ENCODE results near the gene HIPK3. TPM values are rescaled to one million over a fixed set of nuclear protein-coding genes. Genes with fewer than 3 reads are reported as not detected.

HIPK3 gene
- total and polyA plus RNA-seq, 10 of the 15 experiments (the other 5 are each of a cell fraction or from before 2014, with no cell fraction given), result 3.4 to 26.5 (median 13.6) TPM

DNA sequence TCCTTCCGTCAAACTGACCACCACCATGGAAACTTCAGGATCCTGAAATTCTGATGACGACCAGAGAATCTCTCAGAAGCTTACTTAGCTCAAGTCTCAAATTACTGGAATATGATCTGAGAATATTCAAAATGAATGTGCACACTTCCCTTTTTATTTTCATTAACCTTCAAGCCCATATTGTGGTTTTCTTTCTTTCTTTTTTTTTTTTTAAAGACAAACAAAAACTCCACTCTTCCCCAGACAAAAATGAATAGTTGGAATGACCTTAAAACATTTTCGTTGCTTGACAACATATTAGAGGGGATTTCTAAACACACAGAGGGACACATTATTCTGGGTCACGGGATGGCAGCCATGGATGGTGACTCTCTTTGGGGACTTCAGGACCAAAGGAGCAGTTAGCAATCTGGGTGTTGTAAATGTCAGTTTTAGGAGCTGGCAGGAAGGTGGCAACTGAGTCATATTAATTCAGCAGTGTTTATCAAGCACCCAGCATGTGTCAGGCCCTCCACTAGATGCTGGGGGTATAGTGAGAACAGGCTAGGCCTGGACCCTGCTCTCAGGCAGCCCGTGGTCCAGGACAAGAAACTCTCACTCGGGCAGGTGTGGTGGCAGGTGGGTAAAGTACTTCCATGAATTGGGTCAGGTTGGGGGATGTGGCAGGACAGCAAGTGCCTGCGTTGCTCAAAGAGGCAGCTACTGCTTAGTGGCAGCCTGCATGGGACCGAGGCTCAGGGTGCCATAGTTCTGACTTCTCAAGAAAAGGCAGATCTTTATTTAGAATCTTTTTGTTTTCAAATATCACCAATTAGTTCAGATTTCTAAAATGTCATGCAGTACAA is 126.1 kb downstream of the HIPK3 start (continued):
- TF ChIP-seq, protein P1, sequence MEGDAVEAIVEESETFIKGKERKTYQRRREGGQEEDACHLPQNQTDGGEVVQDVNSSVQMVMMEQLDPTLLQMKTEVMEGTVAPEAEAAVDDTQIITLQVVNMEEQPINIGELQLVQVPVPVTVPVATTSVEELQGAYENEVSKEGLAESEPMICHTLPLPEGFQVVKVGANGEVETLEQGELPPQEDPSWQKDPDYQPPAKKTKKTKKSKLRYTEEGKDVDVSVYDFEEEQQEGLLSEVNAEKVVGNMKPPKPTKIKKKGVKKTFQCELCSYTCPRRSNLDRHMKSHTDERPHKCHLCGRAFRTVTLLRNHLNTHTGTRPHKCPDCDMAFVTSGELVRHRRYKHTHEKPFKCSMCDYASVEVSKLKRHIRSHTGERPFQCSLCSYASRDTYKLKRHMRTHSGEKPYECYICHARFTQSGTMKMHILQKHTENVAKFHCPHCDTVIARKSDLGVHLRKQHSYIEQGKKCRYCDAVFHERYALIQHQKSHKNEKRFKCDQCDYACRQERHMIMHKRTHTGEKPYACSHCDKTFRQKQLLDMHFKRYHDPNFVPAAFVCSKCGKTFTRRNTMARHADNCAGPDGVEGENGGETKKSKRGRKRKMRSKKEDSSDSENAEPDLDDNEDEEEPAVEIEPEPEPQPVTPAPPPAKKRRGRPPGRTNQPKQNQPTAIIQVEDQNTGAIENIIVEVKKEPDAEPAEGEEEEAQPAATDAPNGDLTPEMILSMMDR (IDR thresholded peaks at IDR 0.05 in 2 of 3, conservative IDR thresholded peaks at IDR 0.05 in 1 of 3; ENCODE audit: control insufficient read depth in 2 of 3, extremely low read depth in 1 of 3, insufficient read depth in 1 of 3, low read depth in 3 of 3, low read length in 3 of 3), result no peak
- peak; percentile 91 for TF ChIP-seq RUNX3 (IDR thresholded peaks at IDR 0.05; ENCODE audit: low read length)

DNA sequence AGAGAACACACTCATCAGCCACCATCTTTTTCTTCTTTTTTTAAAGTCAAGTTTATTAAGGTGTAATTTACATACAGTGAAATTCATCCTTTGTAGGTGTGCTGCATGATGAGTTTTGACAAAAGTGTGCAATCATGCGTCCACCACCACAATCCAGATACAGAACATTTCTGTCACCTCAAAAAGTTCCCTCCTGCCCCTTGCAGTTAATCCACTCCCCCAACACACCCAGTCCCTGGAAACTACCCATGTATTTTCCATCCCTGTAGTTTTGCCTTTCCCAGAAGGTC is 126.7 kb downstream of the HIPK3 start:
- Histone ChIP-seq H3K4me2 (ENCODE audit: control insufficient read depth, insufficient read depth) (peak overlapping the region; percentile 39; the same call in 1 of the 2 replicates), H3K27me3 (replicated peaks in 1 of 2; ENCODE audit: control insufficient read depth in 2 of 2, insufficient read depth in 2 of 2, low read length in 1 of 2) (no peaks in the 10 kb centered on the region), H3K79me2 (ENCODE audit: control insufficient read depth, insufficient read depth, low read length) (no peaks in the 10 kb centered on the region; the same call in none of the 2 replicates), H3K27ac (ENCODE audit: control insufficient read depth, insufficient read depth) (peak overlapping the region; percentile 55; the same call in 1 of the 2 replicates), H3K9me3 (replicated peaks; ENCODE audit: control insufficient read depth, insufficient read depth, low read length) (peaks cover 4% of the 10 kb centered on the region; the same call in 2 of the 3 replicates), H2AFZ (ENCODE audit: control insufficient read depth, low read depth, low read length) (no peak overlapping the region), H3K4me3 (peak overlapping the region; percentile 2; the same call in 1 of the 2 replicates), H3K4me1 (ENCODE audit: control insufficient read depth, insufficient read depth, low read length) (peaks cover 38% of the 10 kb centered on the region), H3K36me3 (ENCODE audit: control insufficient read depth in 2 of 2, insufficient read depth in 2 of 2, low read length in 1 of 2) (no peaks in the 10 kb centered on the region), H4K20me1 (ENCODE audit: control insufficient read depth, insufficient read depth) (no peaks in the 10 kb centered on the region), H3K9ac (ENCODE audit: control insufficient read depth, insufficient read depth, low read length) (0 out of 2 replicates have a peak overlapping the region, but pooled peaks have one; percentile 33)
- DNase-seq (ENCODE audit: low read depth, low spot score) (no peak), ATAC-seq (peak; percentile 4), FAIRE-seq (no peak)
- in situ Hi-C loops (cut with MboI) (no loop called here), intact Hi-C loops (cut with micrococcal nuclease; ENCODE audit: unreplicated experiment) (loop anchor here (5.0 to 10.0 kb wide), 2 partner anchors 143 to 671 kb away; partner anchors contain the start of gene CAPRIN1)
- whole genome bisulfite sequencing (ENCODE audit: insufficient coverage, insufficient replicate concordance, low lambda C conversion rate, missing lambda C conversion rate), result 0% methylated on average over 1 of the region's 1 CpG
- ChIA-PET CTCF (no interaction called here), POLR2A (no interaction called here), SMC1A (ENCODE audit: uncharacterized antibody, unreplicated experiment) (interaction anchor here (0.9 kb wide), 1 partner anchor 444 kb away, joined by 3 read pairs; no protein-coding TSS in a partner anchor), RAD21 (ENCODE audit: unreplicated experiment) (interaction anchor here (1.4 kb wide), 1 partner anchor 95 kb away, joined by 3 read pairs; no protein-coding TSS in a partner anchor)
- BruUV-seq (replicated peaks), result no TSS peak
- peak; percentile 67 for TF ChIP-seq RUNX3 (IDR thresholded peaks at IDR 0.05; ENCODE audit: low read length)
- no peak for TF ChIP-seq SREBF1 (IDR thresholded peaks at IDR 0.05; ENCODE audit: low read length)
- 0 out of 4 replicates have a peak, but pooled peaks of 1 of the 2 experiments have one; percentile 4 for TF ChIP-seq BHLHE40 (IDR thresholded peaks at IDR 0.05; ENCODE audit: borderline replicate concordance in 1 of 2, low read depth in 2 of 2, low read length in 1 of 2)
- TF ChIP-seq SIN3A (IDR thresholded peaks at IDR 0.05; ENCODE audit: low read depth, low read length), result no peak
- TF ChIP-seq EED (IDR thresholded peaks at IDR 0.05; ENCODE audit: low read depth), result 0 out of 2 replicates have a peak, but pooled peaks have one; percentile 19
